Measurements from ENCODE around the gene CEBPA.

DNA sequence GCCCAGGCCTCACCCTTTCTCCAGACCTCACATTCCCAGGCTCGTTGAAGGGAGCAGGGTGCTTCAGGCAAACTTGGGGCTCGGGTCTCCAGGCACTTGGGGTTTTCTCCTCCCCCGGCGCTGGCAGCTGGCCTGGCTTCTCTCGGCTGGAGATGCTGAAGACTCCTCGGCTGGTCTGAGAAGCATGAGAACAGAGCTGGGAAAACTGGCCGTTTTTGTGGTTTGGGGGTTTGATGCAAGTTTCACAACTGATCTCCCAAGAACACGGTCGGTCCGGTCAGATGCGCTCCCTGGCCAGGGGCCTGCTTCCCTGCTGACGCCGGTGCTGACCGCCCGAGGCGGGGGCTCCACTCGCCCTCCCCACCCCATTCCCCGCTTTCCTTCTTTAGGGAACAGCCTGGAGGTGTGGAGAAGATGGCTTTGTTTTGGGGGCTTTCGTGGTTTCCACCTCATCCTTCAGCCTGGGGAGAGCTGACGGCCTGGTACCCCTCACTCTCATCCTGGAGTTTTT lies 35.3 kb downstream of the CEBPA start:
- TF ChIP-seq YY1 (IDR thresholded peaks at IDR 0.05; ENCODE audit: insufficient read depth, insufficient read length) (no peak), ZNF274 (IDR thresholded peaks at IDR 0.05; ENCODE audit: low read depth, low read length) (no peak), SUZ12 (IDR thresholded peaks at IDR 0.05; ENCODE audit: extremely low read depth, insufficient read depth, insufficient read length) (no peak)

Data from NT2/D1 (cell line).